OCI-LY7 (cell line): ENCODE data around the gene STX16. TPM values are rescaled to one million over a fixed set of nuclear protein-coding genes. Genes with fewer than 3 reads are reported as not detected.
A peak's percentile ranks its signal among the peaks of the same experiment; 100 is the strongest.

ENCODE experiments used
- BruUV-seq: library from RNA; stranded (reverse); fragments of 400-500 nt; replicated peaks from 2 replicates; lab custom pipeline; 2021; lab: Mats Ljungman, UMichigan
- CTCF ChIA-PET: fragments of 300-600 bp; sonication (Branson Sonifier 250); formaldehyde crosslinking; loops from one replicate; lab custom pipeline; 2022; ENCODE audit warnings: antibody characterized with exemption; ENCODE audit not compliant: unreplicated experiment; lab: Charles Lee
- POLR2A ChIA-PET: fragments of 300-600 bp; sonication (Branson Sonifier 250); formaldehyde crosslinking; loops from one replicate; lab custom pipeline; 2022; ENCODE audit warnings: antibody characterized with exemption; lab: Charles Lee
- DNase-seq: peaks from one replicate; pipeline ENCODE4 v3.0.0-alpha.2; 2015; ENCODE audit warnings: low spot score
- H2AFZ ChIP-seq: fragments of 200-600 bp; sonication (generic), shearing (Covaris generic); 2 replicates; pipeline ENCODE4 v1.6.1; 2014; ENCODE audit warnings: mild to moderate bottlenecking, antibody characterized with exemption, low read length, moderate library complexity
- H3K27ac ChIP-seq: fragments of 200-600 bp; sonication (generic); 2 replicates; pipeline ENCODE4 v1.5.1; 2014; ENCODE audit warnings: mixed run types, low read depth, mild to moderate bottlenecking, moderate library complexity, low read length, inconsistent platforms; ENCODE audit not compliant: poor library complexity, severe bottlenecking
- H3K36me3 ChIP-seq: fragments of 200-600 bp; sonication (generic); 2 replicates; pipeline ENCODE4 v1.6.1; 2014; ENCODE audit warnings: mild to moderate bottlenecking, antibody characterized with exemption, low read length, moderate library complexity, mixed read lengths; ENCODE audit not compliant: insufficient read depth
- H3K4me1 ChIP-seq: fragments of 200-600 bp; sonication (generic); 2 replicates; pipeline ENCODE4 v1.5.1; 2014; ENCODE audit warnings: mild to moderate bottlenecking, low read length; ENCODE audit not compliant: insufficient read depth, poor library complexity, severe bottlenecking
- H3K4me2 ChIP-seq: fragments of 200-600 bp; sonication (generic); 2 replicates; pipeline ENCODE4 v1.6.1; 2014; ENCODE audit warnings: mild to moderate bottlenecking, low read length
- H3K4me3 ChIP-seq: fragments of 200-600 bp; sonication (generic); 2 replicates; pipeline ENCODE4 v1.5.1; 2014; ENCODE audit warnings: mild to moderate bottlenecking, low read depth, low read length; ENCODE audit not compliant: poor library complexity, severe bottlenecking
- H3K79me2 ChIP-seq: fragments of 200-600 bp; sonication (generic); 2 replicates; pipeline ENCODE4 v1.6.1; 2016; ENCODE audit warnings: low read depth, mild to moderate bottlenecking, low read length, moderate library complexity, mixed read lengths; ENCODE audit not compliant: insufficient read depth
- H3K9me2 ChIP-seq: fragments of 200-600 bp; sonication (generic); 2 replicates; pipeline ENCODE4 v1.6.1; 2016; ENCODE audit warnings: mild to moderate bottlenecking, low read length, mixed read lengths; ENCODE audit not compliant: insufficient read depth
- H3K9me3 ChIP-seq: fragments of 200-600 bp; sonication (generic); 2 replicates; pipeline ENCODE4 v1.6.1; 2014; ENCODE audit warnings: mild to moderate bottlenecking, mixed run types, low read length, mixed read lengths
- H4K20me1 ChIP-seq: fragments of 200-600 bp; sonication (generic); 2 replicates; pipeline ENCODE4 v1.6.1; 2014; ENCODE audit warnings: mild to moderate bottlenecking, antibody characterized with exemption, low read length, moderate library complexity, mixed read lengths; ENCODE audit not compliant: insufficient read depth
- EZH2phosphoT487 ChIP-seq: fragments of 200-600 bp; sonication (generic); IDR thresholded peaks from 2 replicates; pipeline ENCODE4 v1.6.1; 2018; ENCODE audit warnings: low read depth, borderline replicate concordance, mild to moderate bottlenecking, mixed run types, antibody characterized with exemption, low read length, moderate library complexity, mixed read lengths
- intact Hi-C: fragments of 100-400 bp; cut with micrococcal nuclease; formaldehyde crosslinking; loops from one replicate; pipeline ENCODE4 v1.10.0; 2022; ENCODE audit not compliant: unreplicated experiment
- total RNA-seq, 2 experiments: library from RNA; depleted of rRNA in 1 of 2; stranded (reverse); fragments of >200 nt in 1 of 2; shearing (Covaris generic) in 1 of 2; gene quantifications; 2 replicates each; pipeline ENCODE4 v1.2.3, GENCODE V29; 2014 to 2022
- TF ChIP-seq, protein P1 (sequence below): fragments of 200-600 bp; sonication (generic); conservative IDR thresholded peaks from 2 replicates; pipeline ENCODE4 v1.5.1; 2014; ENCODE audit warnings: mild to moderate bottlenecking, antibody characterized with exemption, low read length, moderate library complexity, mixed read lengths

STX16 gene
- total RNA-seq, 2 experiments from 2014 or later, result 48.2 to 89.5 TPM

DNA sequence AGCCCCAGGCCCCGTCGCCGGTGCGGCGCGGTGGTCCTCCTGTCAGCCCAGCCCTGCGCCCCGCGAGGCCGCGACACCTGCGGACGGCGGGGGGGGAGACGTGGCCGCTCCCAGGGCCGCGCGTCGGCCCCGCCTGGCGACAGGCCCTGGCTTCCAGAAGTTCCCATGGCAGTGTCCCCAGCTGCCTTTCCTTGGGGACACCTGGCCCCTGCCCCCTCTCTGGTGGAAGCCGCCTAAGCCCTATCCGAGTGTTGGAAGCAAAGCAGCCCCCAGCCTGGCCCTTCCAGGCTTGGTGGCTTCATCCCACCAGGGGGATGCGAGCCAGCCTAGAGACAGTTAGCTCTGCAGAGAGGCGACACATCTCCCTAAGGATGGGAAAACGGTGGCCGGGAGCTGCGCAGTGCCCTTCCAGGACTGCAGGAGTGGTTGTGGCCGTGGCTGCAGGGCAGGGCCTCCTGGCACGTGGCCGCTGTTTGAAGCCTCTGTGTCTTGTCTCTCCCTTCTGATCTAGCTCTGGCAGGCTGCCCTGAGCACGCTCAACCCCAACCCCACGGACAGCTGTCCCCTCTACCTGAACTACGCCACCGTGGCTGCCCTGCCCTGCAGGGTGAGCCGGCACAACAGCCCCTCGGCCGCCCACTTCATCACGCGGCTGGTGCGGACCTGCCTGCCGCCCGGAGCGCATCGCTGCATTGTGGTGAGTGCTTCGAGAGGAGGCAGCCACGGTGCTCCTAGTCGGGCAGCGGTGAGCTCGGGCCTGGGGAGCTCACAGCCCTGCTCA is 42.3 kb downstream of the STX16 start:
- ChIA-PET CTCF (no interaction called here), POLR2A (no interaction called here)
- Histone ChIP-seq H3K4me2 (peak overlapping the region; percentile 37; the same call in 1 of the 2 replicates), H3K36me3 (no peaks in the 10 kb centered on the region), H4K20me1 (no peaks in the 10 kb centered on the region), H3K9me2 (no peaks in the 10 kb centered on the region), H3K27ac (no peak overlapping the region), H3K79me2 (no peaks in the 10 kb centered on the region), H3K4me3 (no peak overlapping the region), H3K4me1 (no peaks in the 10 kb centered on the region), H2AFZ (no peak overlapping the region), H3K9me3 (no peaks in the 10 kb centered on the region)
- BruUV-seq, result no TSS peak
- no peak for DNase-seq
- no peak for TF ChIP-seq EZH2phosphoT487
- TF ChIP-seq, protein P1, sequence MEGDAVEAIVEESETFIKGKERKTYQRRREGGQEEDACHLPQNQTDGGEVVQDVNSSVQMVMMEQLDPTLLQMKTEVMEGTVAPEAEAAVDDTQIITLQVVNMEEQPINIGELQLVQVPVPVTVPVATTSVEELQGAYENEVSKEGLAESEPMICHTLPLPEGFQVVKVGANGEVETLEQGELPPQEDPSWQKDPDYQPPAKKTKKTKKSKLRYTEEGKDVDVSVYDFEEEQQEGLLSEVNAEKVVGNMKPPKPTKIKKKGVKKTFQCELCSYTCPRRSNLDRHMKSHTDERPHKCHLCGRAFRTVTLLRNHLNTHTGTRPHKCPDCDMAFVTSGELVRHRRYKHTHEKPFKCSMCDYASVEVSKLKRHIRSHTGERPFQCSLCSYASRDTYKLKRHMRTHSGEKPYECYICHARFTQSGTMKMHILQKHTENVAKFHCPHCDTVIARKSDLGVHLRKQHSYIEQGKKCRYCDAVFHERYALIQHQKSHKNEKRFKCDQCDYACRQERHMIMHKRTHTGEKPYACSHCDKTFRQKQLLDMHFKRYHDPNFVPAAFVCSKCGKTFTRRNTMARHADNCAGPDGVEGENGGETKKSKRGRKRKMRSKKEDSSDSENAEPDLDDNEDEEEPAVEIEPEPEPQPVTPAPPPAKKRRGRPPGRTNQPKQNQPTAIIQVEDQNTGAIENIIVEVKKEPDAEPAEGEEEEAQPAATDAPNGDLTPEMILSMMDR, result no peak
- intact Hi-C loops, result loop anchor here (5.0 kb wide), 1 partner anchor 41 kb away; the partner anchor contains the start of gene STX16

DNA sequence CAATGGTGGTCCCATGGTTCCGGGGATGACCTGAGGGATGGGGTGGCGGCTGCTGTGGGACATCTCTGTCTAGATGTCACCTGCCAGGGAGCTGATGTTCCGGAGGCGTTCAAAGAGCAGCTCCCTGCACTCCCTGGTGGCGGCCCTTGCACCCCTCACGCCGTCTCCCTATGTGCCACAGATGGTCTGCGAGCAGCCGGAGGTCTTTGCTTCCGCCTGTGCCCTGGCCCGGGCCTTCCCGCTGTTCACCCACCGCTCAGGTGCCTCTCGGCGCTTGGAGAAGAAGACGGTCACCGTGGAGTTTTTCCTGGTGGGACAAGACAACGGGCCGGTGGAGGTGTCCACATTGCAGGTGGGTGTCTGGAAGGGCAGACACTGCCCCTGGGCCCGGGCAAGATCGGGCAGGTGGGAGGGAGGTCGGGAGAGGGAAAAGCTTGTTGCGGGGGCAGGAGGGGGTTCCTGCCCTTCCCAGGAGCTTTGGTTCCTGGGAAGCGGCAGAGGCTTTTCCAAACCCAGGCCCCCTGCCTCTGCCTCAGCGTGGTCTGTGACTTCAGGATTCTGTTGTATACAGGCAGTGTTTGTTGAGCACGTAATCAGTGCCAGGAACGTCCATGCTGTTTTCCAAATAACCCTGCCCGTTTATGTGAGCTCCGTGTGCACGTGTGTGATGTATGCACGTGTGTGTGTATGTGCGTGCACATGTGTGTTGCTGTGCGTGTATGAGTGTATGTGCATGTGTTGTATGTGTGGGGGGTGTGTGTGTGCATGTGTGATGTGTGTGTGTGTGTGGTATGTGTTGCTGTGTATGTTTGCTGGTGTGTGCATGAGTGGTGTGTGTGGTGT is 43.4 kb downstream of the STX16 start:
- no peaks in the 10 kb centered on the region for H3K4me1 ChIP-seq
- CTCF ChIA-PET, result no interaction called here
- H3K36me3 ChIP-seq, result no peaks in the 10 kb centered on the region
- no peaks in the 10 kb centered on the region for H3K9me2 ChIP-seq
- BruUV-seq, result no TSS peak
- H2AFZ ChIP-seq, result no peak overlapping the region
- DNase-seq, result no peak
- no peaks in the 10 kb centered on the region for H3K9me3 ChIP-seq
- no peak overlapping the region for H3K27ac ChIP-seq
- no peak overlapping the region for H3K4me3 ChIP-seq
- intact Hi-C loops, result loop anchor here (5.0 kb wide), 1 partner anchor 42 kb away; the partner anchor contains the start of gene STX16
- H3K79me2 ChIP-seq, result no peaks in the 10 kb centered on the region
- no peaks in the 10 kb centered on the region for H4K20me1 ChIP-seq
- TF ChIP-seq, protein P1, result no peak
- TF ChIP-seq EZH2phosphoT487, result no peak
- POLR2A ChIA-PET, result no interaction called here
- no peak overlapping the region for H3K4me2 ChIP-seq
